ENCODE measurements around the gene ZSWIM7. TPM values are rescaled to one million over a fixed set of nuclear protein-coding genes. Genes with fewer than 3 reads are reported as not detected.

Gene ZSWIM7
- total RNA-seq (ENCODE audit: insufficient read depth, low replicate concordance) = 7.9 TPM

- peak; percentile 96 for DNase-seq (ENCODE audit: low spot score)
These were observed at the start of gene ZSWIM7, which contains the start of gene TTC19 for GRCh38 chr17:15999141-15999973. Gene ZSWIM7, minus strand, starts transcription at chr17:15999704. Its CDS starts 110 bp downstream, at chr17:15999594. Gene TTC19, plus strand, starts transcription at chr17:15999824. Its CDS starts 25 bp downstream, at chr17:15999849.

GRCh38 chr17:16048811-16049449, 49.4 kb upstream of the ZSWIM7 start:
- no peak for DNase-seq (ENCODE audit: low spot score)

GRCh38 chr17:16046966-16047365, 47.5 kb upstream of the ZSWIM7 start:
- no peak for DNase-seq (ENCODE audit: low spot score)

GRCh38 chr17:16044487-16044886, 45.0 kb upstream of the ZSWIM7 start:
- no peak for DNase-seq (ENCODE audit: low spot score)

- DNase-seq (ENCODE audit: low spot score) = peak; percentile 60
These were observed 41.3 kb upstream of the ZSWIM7 start for GRCh38 chr17:16040710-16041251.

- no peak for DNase-seq (ENCODE audit: low spot score)
These were observed 38.1 kb upstream of the ZSWIM7 start for GRCh38 chr17:16037636-16038035.

GRCh38 chr17:16036261-16036660, 36.8 kb upstream of the ZSWIM7 start:
- DNase-seq (ENCODE audit: low spot score) = no peak

GRCh38 chr17:16033729-16034349, 34.3 kb upstream of the ZSWIM7 start:
- DNase-seq (ENCODE audit: low spot score) = no peak

- DNase-seq (ENCODE audit: low spot score) = peak; percentile 23
These were observed 28.4 kb upstream of the ZSWIM7 start for GRCh38 chr17:16027708-16028584.

- DNase-seq (ENCODE audit: low spot score) = no peak
These were observed 27.4 kb upstream of the ZSWIM7 start for GRCh38 chr17:16026895-16027294.

- DNase-seq (ENCODE audit: low spot score) = no peak
These were observed 25.7 kb upstream of the ZSWIM7 start for GRCh38 chr17:16025202-16025601.

- DNase-seq (ENCODE audit: low spot score) = no peak
These were observed 24.4 kb upstream of the ZSWIM7 start for GRCh38 chr17:16023881-16024280.

- DNase-seq (ENCODE audit: low spot score) = no peak
These were observed 19.8 kb upstream of the ZSWIM7 start for GRCh38 chr17:16019347-16019746.

- peak; percentile 78 for DNase-seq (ENCODE audit: low spot score)
These were observed 14.5 kb upstream of the ZSWIM7 start for GRCh38 chr17:16013943-16014407.

- no peak for DNase-seq (ENCODE audit: low spot score)
These were observed 7.9 kb upstream of the ZSWIM7 start for GRCh38 chr17:16007439-16007838.

GRCh38 chr17:16005636-16006035, 6.1 kb upstream of the ZSWIM7 start:
- DNase-seq (ENCODE audit: low spot score) = peak; percentile 59

- DNase-seq (ENCODE audit: low spot score) = no peak
These were observed 4.3 kb upstream of the ZSWIM7 start for GRCh38 chr17:16003841-16004240.

- no peak for DNase-seq (ENCODE audit: low spot score)
These were observed 3.3 kb upstream of the ZSWIM7 start for GRCh38 chr17:16002708-16003260.

GRCh38 chr17:16001226-16001897, 1.9 kb upstream of the ZSWIM7 start:
- DNase-seq (ENCODE audit: low spot score) = no peak

Data from umbilical cord (tissue), 2 donors.